ENCODE results near the gene AOAH. TPM values are rescaled to one million over a fixed set of nuclear protein-coding genes. Genes with fewer than 3 reads are reported as not detected.

The AOAH gene
- total and polyA plus RNA-seq, 2 of the 13 experiments (the other 11 are each of a cell fraction or from before 2014, with no cell fraction given), result not detected

DNA sequence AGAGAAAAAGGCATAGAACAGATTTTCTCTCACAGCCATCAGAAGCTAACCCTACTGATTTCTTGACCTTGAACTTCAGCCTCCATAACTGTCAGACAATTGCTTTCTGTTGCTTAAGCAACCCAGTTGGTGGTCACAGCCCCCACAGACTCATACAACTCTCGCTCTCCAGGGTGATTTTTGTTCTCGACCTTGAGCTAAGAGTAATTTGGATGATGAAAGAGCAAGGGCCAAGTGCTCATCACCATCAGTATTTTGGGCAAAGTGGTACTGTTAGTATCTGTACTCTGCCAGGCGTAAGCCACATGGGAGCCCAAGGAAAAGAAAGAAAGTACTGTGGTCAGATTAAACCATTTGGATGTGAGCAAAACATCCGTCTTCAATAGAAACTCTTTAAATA is 81.9 kb downstream of the AOAH start:
- no peak for DNase-seq (ENCODE audit: low spot score)
- Histone ChIP-seq H3K9me3 (ENCODE audit: low read length) (no peaks in the 10 kb centered on the region), H4K20me1 (ENCODE audit: insufficient read depth, low read length) (no peaks in the 10 kb centered on the region), H3K4me1 (ENCODE audit: insufficient read depth, low read length) (no peaks in the 10 kb centered on the region), H3K27me3 (ENCODE audit: control insufficient read depth in 1 of 2, insufficient read depth in 2 of 2, low read length in 2 of 2) (peaks cover 0 to 7% of the 10 kb centered on the region in 2 experiments; a peak in 1 of 5 replicates), H3K79me2 (ENCODE audit: insufficient read depth, low read length) (no peaks in the 10 kb centered on the region), H3K27ac (ENCODE audit: extremely low read length, insufficient read depth, low read length) (no peak overlapping the region), H2AFZ (ENCODE audit: low read length) (no peak overlapping the region), H3K36me3 (replicated peaks in 1 of 2; ENCODE audit: control insufficient read depth in 1 of 2, insufficient read depth in 2 of 2, low read length in 2 of 2) (no peaks in the 10 kb centered on the region), H3K9ac (ENCODE audit: insufficient read depth, low read depth, low read length) (no peak overlapping the region), H3K4me2 (ENCODE audit: low read depth, low read length) (no peak overlapping the region), H3K4me3 (replicated peaks in 1 of 3; ENCODE audit: insufficient read depth in 1 of 3, low read depth in 2 of 3, low read length in 3 of 3) (no peak overlapping the region)
- FAIRE-seq, result no peak
- 28% methylated on average over 4 of the region's 4 CpGs for WGBS (ENCODE audit: low lambda C conversion rate)
- ChIA-PET POLR2A (no interaction called here), CTCF (ENCODE audit: low intra/inter-chr PET ratio, low total read pairs) (no interaction called here)
- intact Hi-C loops (cut with micrococcal nuclease; ENCODE audit: unreplicated experiment), result no loop called here
- in situ Hi-C loops (cut with HindIII; ENCODE audit: extremely low pct_ligation_motif_present, low pct_unique_long_range_greater_than_20kb), result no loop called here
- BruUV-seq (replicated peaks), result no TSS peak
- no peak for TF ChIP-seq ZNF878 (CRISPR knock-in tag; IDR thresholded peaks at IDR 0.05)
- ATAC-seq, result no peak

DNA sequence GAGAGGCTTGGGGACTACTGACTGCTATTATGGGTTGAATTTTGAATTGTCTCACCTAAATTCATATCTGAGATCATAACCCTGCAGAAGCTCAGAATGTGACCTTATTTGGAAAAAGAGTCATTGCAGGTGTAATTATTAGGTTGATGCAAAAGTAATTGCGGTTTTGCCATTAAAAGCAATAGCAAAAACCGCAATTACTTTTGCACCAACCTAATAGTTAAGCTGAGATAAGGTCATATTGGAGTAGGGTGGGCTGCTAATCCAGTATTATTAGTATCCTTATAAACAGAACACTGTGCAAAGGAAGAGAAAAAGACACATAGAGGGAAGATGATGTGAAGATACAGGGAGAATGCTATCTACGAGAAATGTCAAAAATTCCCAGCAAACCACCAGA is 82.3 kb downstream of the AOAH start:
- Histone ChIP-seq H3K9ac (ENCODE audit: insufficient read depth, low read depth, low read length) (no peak overlapping the region), H3K36me3 (replicated peaks in 1 of 2; ENCODE audit: control insufficient read depth in 1 of 2, insufficient read depth in 2 of 2, low read length in 2 of 2) (no peaks in the 10 kb centered on the region), H3K27me3 (ENCODE audit: control insufficient read depth in 1 of 2, insufficient read depth in 2 of 2, low read length in 2 of 2) (peaks cover 0 to 7% of the 10 kb centered on the region in 2 experiments; a peak in 1 of 5 replicates), H3K79me2 (ENCODE audit: insufficient read depth, low read length) (no peaks in the 10 kb centered on the region), H4K20me1 (ENCODE audit: insufficient read depth, low read length) (no peaks in the 10 kb centered on the region), H3K4me2 (ENCODE audit: low read depth, low read length) (no peak overlapping the region), H3K4me1 (ENCODE audit: insufficient read depth, low read length) (no peaks in the 10 kb centered on the region), H2AFZ (ENCODE audit: low read length) (no peak overlapping the region), H3K27ac (ENCODE audit: extremely low read length, insufficient read depth, low read length) (no peak overlapping the region), H3K4me3 (replicated peaks in 1 of 3; ENCODE audit: insufficient read depth in 1 of 3, low read depth in 2 of 3, low read length in 3 of 3) (no peak overlapping the region), H3K9me3 (ENCODE audit: low read length) (no peaks in the 10 kb centered on the region)
- CTCF ChIA-PET (ENCODE audit: low intra/inter-chr PET ratio, low total read pairs), result no interaction called here
- POLR2A ChIA-PET, result no interaction called here
- 54% methylated on average over 3 of the region's 3 CpGs for WGBS (ENCODE audit: low lambda C conversion rate)
- intact Hi-C loops (cut with micrococcal nuclease; ENCODE audit: unreplicated experiment) (no loop called here), in situ Hi-C loops (cut with HindIII; ENCODE audit: extremely low pct_ligation_motif_present, low pct_unique_long_range_greater_than_20kb) (no loop called here)
- FAIRE-seq (no peak), ATAC-seq (no peak), DNase-seq (ENCODE audit: low spot score) (no peak)
- BruUV-seq (replicated peaks), result no TSS peak
- TF ChIP-seq ZNF124 (CRISPR knock-in tag; IDR thresholded peaks at IDR 0.05), result no peak
- TF ChIP-seq, protein P1, sequence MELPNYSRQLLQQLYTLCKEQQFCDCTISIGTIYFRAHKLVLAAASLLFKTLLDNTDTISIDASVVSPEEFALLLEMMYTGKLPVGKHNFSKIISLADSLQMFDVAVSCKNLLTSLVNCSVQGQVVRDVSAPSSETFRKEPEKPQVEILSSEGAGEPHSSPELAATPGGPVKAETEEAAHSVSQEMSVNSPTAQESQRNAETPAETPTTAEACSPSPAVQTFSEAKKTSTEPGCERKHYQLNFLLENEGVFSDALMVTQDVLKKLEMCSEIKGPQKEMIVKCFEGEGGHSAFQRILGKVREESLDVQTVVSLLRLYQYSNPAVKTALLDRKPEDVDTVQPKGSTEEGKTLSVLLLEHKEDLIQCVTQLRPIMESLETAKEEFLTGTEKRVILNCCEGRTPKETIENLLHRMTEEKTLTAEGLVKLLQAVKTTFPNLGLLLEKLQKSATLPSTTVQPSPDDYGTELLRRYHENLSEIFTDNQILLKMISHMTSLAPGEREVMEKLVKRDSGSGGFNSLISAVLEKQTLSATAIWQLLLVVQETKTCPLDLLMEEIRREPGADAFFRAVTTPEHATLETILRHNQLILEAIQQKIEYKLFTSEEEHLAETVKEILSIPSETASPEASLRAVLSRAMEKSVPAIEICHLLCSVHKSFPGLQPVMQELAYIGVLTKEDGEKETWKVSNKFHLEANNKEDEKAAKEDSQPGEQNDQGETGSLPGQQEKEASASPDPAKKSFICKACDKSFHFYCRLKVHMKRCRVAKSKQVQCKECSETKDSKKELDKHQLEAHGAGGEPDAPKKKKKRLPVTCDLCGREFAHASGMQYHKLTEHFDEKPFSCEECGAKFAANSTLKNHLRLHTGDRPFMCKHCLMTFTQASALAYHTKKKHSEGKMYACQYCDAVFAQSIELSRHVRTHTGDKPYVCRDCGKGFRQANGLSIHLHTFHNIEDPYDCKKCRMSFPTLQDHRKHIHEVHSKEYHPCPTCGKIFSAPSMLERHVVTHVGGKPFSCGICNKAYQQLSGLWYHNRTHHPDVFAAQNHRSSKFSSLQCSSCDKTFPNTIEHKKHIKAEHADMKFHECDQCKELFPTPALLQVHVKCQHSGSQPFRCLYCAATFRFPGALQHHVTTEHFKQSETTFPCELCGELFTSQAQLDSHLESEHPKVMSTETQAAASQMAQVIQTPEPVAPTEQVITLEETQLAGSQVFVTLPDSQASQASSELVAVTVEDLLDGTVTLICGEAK (IDR thresholded peaks at IDR 0.05), result peak; percentile 73
- TF ChIP-seq, protein P1 (CRISPR knock-in tag; IDR thresholded peaks at IDR 0.05), result no peak

All from HepG2 (cell line).